ENCODE measurements around the gene GOLGA7B.
A peak's percentile ranks its signal among the peaks of the same experiment; 100 is the strongest.

Gene GOLGA7B
- long read RNA-seq = 0 reads

DNA sequence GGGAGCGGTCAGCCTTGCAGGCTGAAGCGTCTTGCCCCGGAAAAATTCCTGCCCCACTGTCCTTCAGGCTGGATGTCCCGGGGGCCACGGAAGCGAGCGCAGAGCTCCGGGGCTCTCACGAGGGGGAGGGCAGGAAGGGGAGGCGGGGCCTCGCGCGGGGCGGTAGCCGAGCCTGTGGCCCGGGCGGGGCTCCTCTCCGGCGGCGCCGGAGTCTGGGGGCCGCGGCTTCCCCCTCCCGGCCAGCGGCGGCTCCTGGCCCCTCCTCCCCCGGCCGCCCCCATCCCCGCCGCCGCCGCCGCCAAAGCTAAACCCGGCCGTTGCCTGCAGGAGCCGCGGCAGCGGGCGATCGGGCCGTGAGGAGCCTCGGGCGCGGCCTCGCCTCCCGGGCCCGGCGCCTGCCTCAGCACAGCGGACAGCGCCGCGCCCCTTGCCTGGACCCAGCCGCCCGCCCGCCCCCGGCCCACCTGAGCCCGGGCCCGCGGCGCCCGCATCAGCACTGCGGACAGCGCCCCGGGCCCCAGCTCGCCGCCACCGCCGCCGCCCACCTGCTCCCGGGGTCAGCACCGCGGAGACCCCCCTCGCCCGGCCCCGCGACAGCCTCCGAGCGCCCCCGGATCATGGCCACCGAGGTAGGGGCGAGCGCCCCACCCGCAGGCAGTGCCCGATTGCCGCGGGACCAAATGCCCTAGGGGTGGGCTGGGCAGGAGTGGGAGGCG lies at the start of gene GOLGA7B:
Gene GOLGA7B (plus strand): TSS at position 157 of the 716 bp plus-strand sequence. CDS start 461 bp downstream, at position 618.
- TF ChIP-seq, protein P1, sequence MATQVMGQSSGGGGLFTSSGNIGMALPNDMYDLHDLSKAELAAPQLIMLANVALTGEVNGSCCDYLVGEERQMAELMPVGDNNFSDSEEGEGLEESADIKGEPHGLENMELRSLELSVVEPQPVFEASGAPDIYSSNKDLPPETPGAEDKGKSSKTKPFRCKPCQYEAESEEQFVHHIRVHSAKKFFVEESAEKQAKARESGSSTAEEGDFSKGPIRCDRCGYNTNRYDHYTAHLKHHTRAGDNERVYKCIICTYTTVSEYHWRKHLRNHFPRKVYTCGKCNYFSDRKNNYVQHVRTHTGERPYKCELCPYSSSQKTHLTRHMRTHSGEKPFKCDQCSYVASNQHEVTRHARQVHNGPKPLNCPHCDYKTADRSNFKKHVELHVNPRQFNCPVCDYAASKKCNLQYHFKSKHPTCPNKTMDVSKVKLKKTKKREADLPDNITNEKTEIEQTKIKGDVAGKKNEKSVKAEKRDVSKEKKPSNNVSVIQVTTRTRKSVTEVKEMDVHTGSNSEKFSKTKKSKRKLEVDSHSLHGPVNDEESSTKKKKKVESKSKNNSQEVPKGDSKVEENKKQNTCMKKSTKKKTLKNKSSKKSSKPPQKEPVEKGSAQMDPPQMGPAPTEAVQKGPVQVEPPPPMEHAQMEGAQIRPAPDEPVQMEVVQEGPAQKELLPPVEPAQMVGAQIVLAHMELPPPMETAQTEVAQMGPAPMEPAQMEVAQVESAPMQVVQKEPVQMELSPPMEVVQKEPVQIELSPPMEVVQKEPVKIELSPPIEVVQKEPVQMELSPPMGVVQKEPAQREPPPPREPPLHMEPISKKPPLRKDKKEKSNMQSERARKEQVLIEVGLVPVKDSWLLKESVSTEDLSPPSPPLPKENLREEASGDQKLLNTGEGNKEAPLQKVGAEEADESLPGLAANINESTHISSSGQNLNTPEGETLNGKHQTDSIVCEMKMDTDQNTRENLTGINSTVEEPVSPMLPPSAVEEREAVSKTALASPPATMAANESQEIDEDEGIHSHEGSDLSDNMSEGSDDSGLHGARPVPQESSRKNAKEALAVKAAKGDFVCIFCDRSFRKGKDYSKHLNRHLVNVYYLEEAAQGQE (IDR thresholded peaks at IDR 0.05; ENCODE audit: insufficient replicate concordance, low read depth) = peak; percentile 90
- TF ChIP-seq GABPA (IDR thresholded peaks at IDR 0.05; ENCODE audit: low read depth) = no peak
- Histone ChIP-seq H3K27me3 (ENCODE audit: insufficient read depth, poor library complexity, severe bottlenecking) (peaks cover 23% of the 10 kb centered on the region), H3K4me3 (replicated peaks; ENCODE audit: insufficient read depth, low read length) (peak within 1 kb of the TSS; percentile 48), H3K27ac (replicated peaks) (no peak within 1 kb of the TSS)
- DNase-seq (ENCODE audit: low read depth in 1 of 2, low spot score in 1 of 2) = peak in 1 of 2 experiments; percentile 13

DNA sequence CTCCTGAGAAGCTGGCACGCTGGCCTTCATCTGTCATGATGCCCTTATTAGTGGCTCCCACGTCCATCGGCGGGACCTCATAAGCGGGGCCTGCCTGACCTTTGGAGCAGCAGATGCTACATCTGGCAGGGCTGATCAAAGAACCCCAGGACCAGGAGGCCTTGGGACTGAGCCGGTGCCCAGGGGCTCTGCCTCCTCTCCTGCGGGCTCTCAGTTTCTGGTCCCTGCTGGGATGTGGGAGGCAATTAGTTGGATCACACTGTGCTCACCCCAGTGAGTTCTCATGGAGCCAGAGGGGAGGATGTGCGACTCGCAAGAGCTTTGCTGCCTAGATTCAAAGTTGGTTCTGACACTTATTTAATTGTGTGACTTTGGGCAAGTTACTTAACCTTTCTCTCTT lies 49.2 kb upstream of the GOLGA7B start:
- no peak for TF ChIP-seq SPI1 (IDR thresholded peaks at IDR 0.05; ENCODE audit: borderline replicate concordance, low read depth)
- TF ChIP-seq POLR2AphosphoS5 (IDR thresholded peaks at IDR 0.05; ENCODE audit: low read depth) = no peak
- TF ChIP-seq GABPA (IDR thresholded peaks at IDR 0.05; ENCODE audit: low read depth) = no peak
- TF ChIP-seq, protein P1 (IDR thresholded peaks at IDR 0.05; ENCODE audit: insufficient replicate concordance, low read depth) = no peak
- TF ChIP-seq, protein P2, sequence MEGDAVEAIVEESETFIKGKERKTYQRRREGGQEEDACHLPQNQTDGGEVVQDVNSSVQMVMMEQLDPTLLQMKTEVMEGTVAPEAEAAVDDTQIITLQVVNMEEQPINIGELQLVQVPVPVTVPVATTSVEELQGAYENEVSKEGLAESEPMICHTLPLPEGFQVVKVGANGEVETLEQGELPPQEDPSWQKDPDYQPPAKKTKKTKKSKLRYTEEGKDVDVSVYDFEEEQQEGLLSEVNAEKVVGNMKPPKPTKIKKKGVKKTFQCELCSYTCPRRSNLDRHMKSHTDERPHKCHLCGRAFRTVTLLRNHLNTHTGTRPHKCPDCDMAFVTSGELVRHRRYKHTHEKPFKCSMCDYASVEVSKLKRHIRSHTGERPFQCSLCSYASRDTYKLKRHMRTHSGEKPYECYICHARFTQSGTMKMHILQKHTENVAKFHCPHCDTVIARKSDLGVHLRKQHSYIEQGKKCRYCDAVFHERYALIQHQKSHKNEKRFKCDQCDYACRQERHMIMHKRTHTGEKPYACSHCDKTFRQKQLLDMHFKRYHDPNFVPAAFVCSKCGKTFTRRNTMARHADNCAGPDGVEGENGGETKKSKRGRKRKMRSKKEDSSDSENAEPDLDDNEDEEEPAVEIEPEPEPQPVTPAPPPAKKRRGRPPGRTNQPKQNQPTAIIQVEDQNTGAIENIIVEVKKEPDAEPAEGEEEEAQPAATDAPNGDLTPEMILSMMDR (IDR thresholded peaks at IDR 0.05; ENCODE audit: insufficient read depth, low read length) = no peak
- Histone ChIP-seq H3K27ac (replicated peaks) (no peak overlapping the region), H3K4me3 (replicated peaks; ENCODE audit: insufficient read depth, low read length) (no peak overlapping the region), H3K27me3 (ENCODE audit: insufficient read depth, poor library complexity, severe bottlenecking) (peaks cover 6% of the 10 kb centered on the region)
- no peak for DNase-seq (ENCODE audit: low read depth in 1 of 2, low spot score in 1 of 2)

DNA sequence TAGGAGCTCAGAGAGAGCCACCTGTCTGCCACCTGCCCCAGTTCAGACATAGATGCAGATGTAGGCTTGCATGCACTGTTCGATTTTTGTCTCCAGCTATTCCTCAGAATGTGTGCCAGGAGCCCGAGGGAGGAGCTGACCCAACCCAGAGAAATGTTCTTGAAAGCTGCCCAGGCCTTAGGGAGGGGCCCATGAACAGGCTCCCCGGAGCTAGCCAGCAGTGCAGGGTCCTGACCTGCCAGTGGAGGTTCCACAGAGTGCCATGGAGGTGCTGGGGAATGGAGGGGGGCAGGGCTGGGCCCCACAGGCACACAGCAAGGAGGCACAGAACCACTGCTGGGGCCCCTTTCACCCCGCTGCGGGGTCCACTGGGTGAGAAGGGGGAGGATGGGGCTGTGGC lies 48.2 kb upstream of the GOLGA7B start:
- no peak for TF ChIP-seq POLR2AphosphoS5 (IDR thresholded peaks at IDR 0.05; ENCODE audit: low read depth)
- Histone ChIP-seq H3K4me3 (replicated peaks; ENCODE audit: insufficient read depth, low read length) (no peak overlapping the region), H3K27me3 (ENCODE audit: insufficient read depth, poor library complexity, severe bottlenecking) (peaks cover 6% of the 10 kb centered on the region), H3K27ac (replicated peaks) (no peak overlapping the region)
- no peak for DNase-seq (ENCODE audit: low read depth in 1 of 2, low spot score in 1 of 2)

DNA sequence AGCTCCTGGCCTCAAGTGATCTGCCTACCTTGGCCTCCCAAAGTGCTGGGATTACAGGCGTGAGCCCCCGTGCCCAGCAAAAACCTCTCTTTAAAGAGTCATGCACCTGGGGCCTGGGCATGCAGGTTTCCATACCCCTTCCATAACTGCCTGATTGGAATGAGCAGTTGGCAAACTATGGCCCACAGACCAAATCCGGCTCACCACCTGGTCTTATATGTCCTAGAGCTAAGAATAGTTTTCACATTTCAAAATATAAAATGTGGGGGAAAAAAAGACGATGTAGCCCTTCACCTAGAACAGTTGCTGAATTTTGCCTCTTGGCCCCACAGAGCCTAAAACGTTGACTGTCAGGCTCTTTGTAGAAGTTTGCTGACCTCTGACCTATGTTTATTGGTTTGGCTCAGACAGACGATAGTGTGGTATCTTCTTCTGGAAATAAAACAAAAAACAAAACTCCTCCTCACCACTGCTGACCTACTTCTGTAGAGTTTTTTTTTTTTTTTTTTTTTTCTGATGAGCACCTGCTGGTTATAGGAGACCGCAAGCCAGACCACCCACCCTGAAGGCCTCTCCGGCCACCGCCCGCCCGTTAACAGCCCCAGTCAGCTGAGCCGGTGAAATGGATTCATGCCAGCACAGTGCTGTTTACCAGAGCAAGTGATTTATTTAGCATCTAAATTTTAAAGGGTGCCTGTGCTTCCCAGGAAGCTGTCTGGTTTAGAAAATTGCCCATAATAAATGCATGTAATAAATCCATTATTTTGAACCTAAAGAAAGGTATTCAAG lies 44.4 kb upstream of the GOLGA7B start:
- Histone ChIP-seq H3K27me3 (ENCODE audit: insufficient read depth, poor library complexity, severe bottlenecking) (peaks cover 2% of the 10 kb centered on the region), H3K4me3 (replicated peaks; ENCODE audit: insufficient read depth, low read length) (no peak overlapping the region), H3K27ac (replicated peaks) (no peak overlapping the region)
- no peak for DNase-seq (ENCODE audit: low read depth in 1 of 2, low spot score in 1 of 2)
- TF ChIP-seq POLR2AphosphoS5 (IDR thresholded peaks at IDR 0.05; ENCODE audit: low read depth) (no peak), SPI1 (IDR thresholded peaks at IDR 0.05; ENCODE audit: borderline replicate concordance, low read depth) (no peak), GABPA (IDR thresholded peaks at IDR 0.05; ENCODE audit: low read depth) (no peak)
- TF ChIP-seq, protein P1 (IDR thresholded peaks at IDR 0.05; ENCODE audit: insufficient replicate concordance, low read depth) = no peak
- TF ChIP-seq, protein P2 (IDR thresholded peaks at IDR 0.05; ENCODE audit: insufficient read depth, low read length) = no peak

All from HL-60 (cell line).